Dendritic cell treated with granulocyte-macrophage colony-stimulating factor and Interleukin-4, amounts not matched to agents 40 ng/mL and 50 ng/mL, for 4 days (primary cell): ENCODE results near the gene CALB2.
"Not testable (repeated sequence)": the region's sequence is repeated elsewhere in the genome, so short reads cannot be mapped to it uniquely, and the experiment has no call there.

Source experiments
- H3K27ac Mint-ChIP-seq: one replicate; pipeline ENCODE4 v1.8.0; 2022; ENCODE audit warnings: mild to moderate bottlenecking, mixed read lengths
- H3K27me3 Mint-ChIP-seq: one replicate; pipeline ENCODE4 v1.8.0; 2022; ENCODE audit warnings: mild to moderate bottlenecking, mixed read lengths
- H3K36me3 Mint-ChIP-seq: one replicate; pipeline ENCODE4 v1.8.0; 2022; ENCODE audit warnings: low read depth, mixed read lengths
- H3K4me1 Mint-ChIP-seq: one replicate; pipeline ENCODE4 v1.8.0; 2022; ENCODE audit warnings: low read depth, mixed read lengths
- H3K4me3 Mint-ChIP-seq: one replicate; pipeline ENCODE4 v1.8.0; 2022; ENCODE audit warnings: mild to moderate bottlenecking, moderate library complexity, mixed read lengths
- H3K9me3 Mint-ChIP-seq: one replicate; pipeline ENCODE4 v1.8.0; 2022; ENCODE audit warnings: mixed read lengths
- intact Hi-C: fragments of 100-400 bp; cut with micrococcal nuclease; formaldehyde crosslinking; loops from one replicate; pipeline ENCODE4 v1.15.0; 2022

Gene CALB2

GRCh38 chr16:71344315-71344905, 14.1 kb upstream of the CALB2 start:
- H3K27me3 Mint-ChIP-seq: peaks cover 3% of the 10 kb centered on the region
- H3K27ac Mint-ChIP-seq: no peak overlapping the region
- H3K4me1 Mint-ChIP-seq: no peaks in the 10 kb centered on the region
- H3K36me3 Mint-ChIP-seq: no peaks in the 10 kb centered on the region
- intact Hi-C loops: no loop called here
- H3K9me3 Mint-ChIP-seq: no peaks in the 10 kb centered on the region
- H3K4me3 Mint-ChIP-seq: no peak overlapping the region

DNA sequence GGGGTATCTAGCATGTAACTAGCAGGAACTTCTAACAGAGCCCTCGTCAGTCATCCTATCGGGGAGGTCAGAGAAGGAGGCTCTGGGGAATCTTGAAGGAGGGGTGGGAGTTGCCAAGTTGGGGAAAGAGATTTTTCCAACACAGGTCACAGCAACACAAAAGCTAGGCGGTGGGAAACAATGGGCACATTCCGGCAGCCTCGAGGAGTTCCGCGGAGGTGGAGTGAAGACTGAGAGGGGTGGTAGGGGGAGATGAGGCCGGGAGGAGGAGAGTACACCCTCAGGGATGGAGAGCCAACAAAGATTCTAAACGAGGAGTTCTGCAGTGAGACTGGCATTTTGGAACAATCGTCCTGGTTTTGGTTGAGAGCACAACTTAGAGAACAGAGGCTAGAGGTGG, 13.5 kb upstream of the CALB2 start:
- H3K27me3 Mint-ChIP-seq: peaks cover 3% of the 10 kb centered on the region
- H3K27ac Mint-ChIP-seq: no peak overlapping the region
- no peak overlapping the region for H3K4me3 Mint-ChIP-seq
- no peaks in the 10 kb centered on the region for H3K9me3 Mint-ChIP-seq
- intact Hi-C loops: no loop called here
- H3K4me1 Mint-ChIP-seq: no peaks in the 10 kb centered on the region
- H3K36me3 Mint-ChIP-seq: no peaks in the 10 kb centered on the region

DNA sequence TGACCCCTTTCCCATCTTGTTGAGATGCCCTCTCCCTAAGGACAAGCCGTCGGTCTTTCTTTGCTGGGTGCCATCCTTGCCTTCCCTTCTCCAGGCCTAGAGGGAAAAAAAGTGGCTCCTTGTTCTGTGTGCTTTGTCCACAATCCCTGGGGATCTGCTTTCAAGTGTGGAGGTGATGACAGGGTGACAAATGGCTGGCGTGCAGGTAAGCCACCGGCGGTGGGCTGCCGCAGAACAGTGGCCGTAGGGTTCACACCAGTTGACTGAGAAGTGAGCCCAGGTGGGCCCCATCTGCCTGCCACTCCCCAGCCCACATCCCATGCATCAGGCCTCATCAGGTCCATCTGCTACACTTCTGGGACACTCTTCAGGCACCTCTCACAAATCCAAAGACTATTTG, 11.4 kb upstream of the CALB2 start:
- no peak overlapping the region for H3K4me3 Mint-ChIP-seq
- H3K27ac Mint-ChIP-seq: no peak overlapping the region
- H3K27me3 Mint-ChIP-seq: peaks cover 5% of the 10 kb centered on the region
- no peaks in the 10 kb centered on the region for H3K36me3 Mint-ChIP-seq
- intact Hi-C loops: no loop called here
- H3K4me1 Mint-ChIP-seq: no peaks in the 10 kb centered on the region
- no peaks in the 10 kb centered on the region for H3K9me3 Mint-ChIP-seq

DNA sequence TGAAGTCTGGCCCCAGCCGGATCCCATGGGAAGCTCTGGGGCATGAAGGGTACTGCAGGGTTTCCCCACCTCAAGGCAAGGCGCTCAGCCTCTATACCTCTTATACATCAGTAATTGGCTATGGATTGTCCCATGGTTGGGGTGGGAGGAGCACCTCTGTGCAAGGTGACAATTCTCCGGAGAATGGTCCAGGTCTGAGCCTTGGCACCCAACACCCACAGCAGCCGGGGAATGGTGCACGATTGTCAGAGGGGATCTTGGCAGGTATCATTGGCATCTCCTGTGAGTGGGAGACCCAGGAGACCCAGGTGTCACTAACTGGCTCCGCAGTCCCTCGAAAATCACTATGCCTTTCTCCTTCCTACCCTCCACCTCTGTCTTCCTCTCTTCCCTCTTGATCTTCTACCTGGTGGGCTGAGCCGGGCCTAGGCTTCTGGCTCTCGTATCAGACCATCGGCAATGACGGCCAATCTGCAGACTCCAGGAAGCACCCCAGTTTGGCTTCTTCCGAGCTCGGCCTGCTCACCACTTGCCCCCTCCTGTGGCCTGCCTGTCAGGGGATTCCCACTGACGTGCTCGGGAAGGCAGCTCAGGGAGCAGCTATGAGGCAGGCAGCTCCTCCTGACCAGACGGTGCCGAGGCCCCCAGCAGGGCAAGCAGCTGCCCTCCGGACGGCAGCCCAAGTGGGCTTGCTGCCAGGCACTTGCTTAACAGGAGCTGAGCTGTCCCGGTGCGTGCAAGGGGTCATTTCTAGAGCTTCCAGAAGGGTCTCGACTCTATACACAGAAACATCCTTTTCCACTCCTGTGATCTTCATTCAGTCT, 10.0 kb upstream of the CALB2 start:
- no peak overlapping the region for H3K27ac Mint-ChIP-seq
- intact Hi-C loops: no loop called here

GRCh38 chr16:71350821-71351557, 7.5 kb upstream of the CALB2 start:
- Mint-ChIP-seq H3K4me1 (no peaks in the 10 kb centered on the region), H3K9me3 (no peaks in the 10 kb centered on the region), H3K27me3 (peaks cover 4% of the 10 kb centered on the region), H3K4me3 (no peak overlapping the region), H3K36me3 (no peaks in the 10 kb centered on the region), H3K27ac (no peak overlapping the region)
- intact Hi-C loops: no loop called here

More for the DNA sequence above, 10.0 kb upstream of the CALB2 start:
- Mint-ChIP-seq H3K4me3 (no peak overlapping the region), H3K27me3 (peaks cover 5% of the 10 kb centered on the region), H3K9me3 (no peaks in the 10 kb centered on the region), H3K4me1 (no peaks in the 10 kb centered on the region), H3K36me3 (no peaks in the 10 kb centered on the region)

DNA sequence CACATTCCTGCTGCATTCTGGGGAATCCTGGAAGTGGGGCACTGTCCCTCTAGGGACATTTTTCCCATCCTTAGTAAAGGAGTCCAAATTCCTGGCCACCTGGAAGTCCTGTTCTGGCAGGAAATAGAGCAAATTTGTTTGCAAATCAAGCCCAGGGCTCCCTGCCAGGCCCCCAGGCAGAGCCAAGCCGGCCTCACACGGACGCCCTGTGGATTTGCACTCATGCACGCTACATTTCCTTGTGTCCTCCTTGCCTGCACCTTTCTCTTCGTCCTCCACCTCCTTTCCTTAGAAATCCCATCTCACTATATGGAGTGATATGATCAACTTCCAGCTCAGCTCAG, 7.0 kb upstream of the CALB2 start:
- no peaks in the 10 kb centered on the region for H3K36me3 Mint-ChIP-seq
- no peak overlapping the region for H3K4me3 Mint-ChIP-seq
- H3K9me3 Mint-ChIP-seq: no peaks in the 10 kb centered on the region
- no peak overlapping the region for H3K27ac Mint-ChIP-seq
- intact Hi-C loops: no loop called here
- H3K4me1 Mint-ChIP-seq: no peaks in the 10 kb centered on the region
- H3K27me3 Mint-ChIP-seq: peaks cover 4% of the 10 kb centered on the region

DNA sequence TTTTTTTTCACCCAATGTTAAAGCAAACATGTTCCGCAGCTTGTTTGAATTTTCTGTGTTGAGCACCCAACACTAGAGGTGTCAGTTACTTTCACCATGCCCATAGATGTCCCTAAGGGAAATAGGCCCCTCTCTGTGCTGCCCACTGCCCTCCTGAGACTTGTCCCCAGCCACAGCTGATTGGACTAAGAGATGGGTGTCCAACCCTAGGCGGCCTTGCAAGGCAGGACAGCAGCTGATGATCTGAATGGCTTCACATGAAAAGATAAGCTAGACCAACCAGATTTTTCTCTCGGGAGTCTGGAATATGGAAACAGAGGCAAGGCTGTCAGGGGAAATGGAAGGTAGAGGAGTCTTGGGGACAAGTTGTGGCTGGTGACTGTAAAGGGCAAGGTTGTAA, 6.1 kb upstream of the CALB2 start:
- H3K9me3 Mint-ChIP-seq: no peaks in the 10 kb centered on the region
- H3K4me3 Mint-ChIP-seq: no peak overlapping the region
- intact Hi-C loops: no loop called here
- peaks cover 6% of the 10 kb centered on the region for H3K27me3 Mint-ChIP-seq
- no peaks in the 10 kb centered on the region for H3K36me3 Mint-ChIP-seq
- no peak overlapping the region for H3K27ac Mint-ChIP-seq
- no peaks in the 10 kb centered on the region for H3K4me1 Mint-ChIP-seq

GRCh38 chr16:71352963-71353460, 5.5 kb upstream of the CALB2 start:
- H3K27me3 Mint-ChIP-seq: peaks cover 12% of the 10 kb centered on the region
- H3K4me1 Mint-ChIP-seq: no peaks in the 10 kb centered on the region
- H3K27ac Mint-ChIP-seq: no peak overlapping the region
- no peaks in the 10 kb centered on the region for H3K36me3 Mint-ChIP-seq
- no peaks in the 10 kb centered on the region for H3K9me3 Mint-ChIP-seq
- intact Hi-C loops: no loop called here
- no peak overlapping the region for H3K4me3 Mint-ChIP-seq

GRCh38 chr16:71353736-71354135, 4.8 kb upstream of the CALB2 start:
- H3K4me1 Mint-ChIP-seq: no peaks in the 10 kb centered on the region
- H3K36me3 Mint-ChIP-seq: no peaks in the 10 kb centered on the region
- intact Hi-C loops: no loop called here
- H3K9me3 Mint-ChIP-seq: no peaks in the 10 kb centered on the region
- H3K4me3 Mint-ChIP-seq: no peak overlapping the region
- H3K27me3 Mint-ChIP-seq: peaks cover 17% of the 10 kb centered on the region
- H3K27ac Mint-ChIP-seq: no peak overlapping the region

DNA sequence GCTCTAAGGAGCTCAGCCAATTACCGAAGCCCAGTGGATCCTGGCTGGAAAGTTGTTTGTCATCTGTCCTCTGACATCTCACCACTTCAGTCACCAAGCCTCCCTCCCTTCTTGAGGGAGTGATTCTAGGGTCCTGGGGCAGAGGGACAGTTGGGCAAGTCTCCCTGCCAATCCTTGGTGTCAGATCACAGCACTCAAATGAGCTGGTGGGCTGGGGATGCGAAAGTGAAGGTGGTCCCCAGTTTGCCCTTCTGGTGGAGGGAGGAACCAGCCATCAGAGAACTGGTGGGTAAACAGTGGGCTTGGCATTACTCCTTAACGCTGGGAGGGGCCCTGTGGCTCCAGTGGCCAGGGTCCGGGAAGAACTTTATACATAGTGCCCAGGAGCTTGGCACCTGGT, 4.4 kb upstream of the CALB2 start:
- no peaks in the 10 kb centered on the region for H3K9me3 Mint-ChIP-seq
- intact Hi-C loops: no loop called here
- H3K4me3 Mint-ChIP-seq: no peak overlapping the region

DNA sequence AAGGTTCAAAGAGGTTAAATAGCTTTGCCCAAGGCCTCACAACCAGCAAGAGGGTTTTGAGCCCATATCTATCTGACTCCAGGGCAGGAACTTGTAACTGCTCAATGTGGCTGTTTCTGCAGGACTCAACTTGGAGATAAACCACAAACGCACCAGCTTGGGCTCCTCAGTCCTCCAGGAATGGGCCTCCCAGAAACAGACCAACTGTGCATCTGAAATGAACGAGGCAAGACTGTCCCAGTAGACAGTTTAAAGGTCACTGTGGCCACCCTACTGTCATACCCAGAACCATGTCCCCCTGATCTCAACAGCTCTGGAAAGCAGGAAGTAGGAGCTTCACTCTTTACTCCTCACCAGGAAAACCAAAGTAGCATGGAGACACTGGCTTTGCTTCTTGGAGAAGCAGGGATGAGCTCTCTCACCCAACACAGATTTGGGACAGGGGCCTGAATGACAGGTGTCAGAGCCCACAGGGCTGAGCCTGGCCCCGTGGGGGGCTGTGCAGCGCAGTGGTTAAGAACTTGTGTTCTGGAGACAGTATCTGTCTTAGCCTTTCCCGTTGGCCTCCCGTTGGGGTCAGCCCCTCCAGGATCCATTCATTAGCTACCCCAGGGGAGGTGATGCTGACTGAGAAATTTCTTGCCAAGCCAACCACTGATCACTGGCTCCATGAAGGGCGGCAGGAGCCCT, 2.3 kb upstream of the CALB2 start:
- no peaks in the 10 kb centered on the region for H3K4me1 Mint-ChIP-seq
- peaks cover 24% of the 10 kb centered on the region for H3K27me3 Mint-ChIP-seq
- no peak overlapping the region for H3K27ac Mint-ChIP-seq
- intact Hi-C loops: no loop called here
- H3K36me3 Mint-ChIP-seq: no peaks in the 10 kb centered on the region
- H3K9me3 Mint-ChIP-seq: no peaks in the 10 kb centered on the region
- no peak overlapping the region for H3K4me3 Mint-ChIP-seq

More for the DNA sequence above, 4.4 kb upstream of the CALB2 start:
- H3K27ac Mint-ChIP-seq: no peak overlapping the region
- H3K27me3 Mint-ChIP-seq: peaks cover 17% of the 10 kb centered on the region
- H3K4me1 Mint-ChIP-seq: no peaks in the 10 kb centered on the region
- H3K36me3 Mint-ChIP-seq: no peaks in the 10 kb centered on the region

- intact Hi-C loops, H3K4me3 Mint-ChIP-seq, H3K4me1 Mint-ChIP-seq, H3K36me3 Mint-ChIP-seq, H3K9me3 Mint-ChIP-seq, H3K27ac Mint-ChIP-seq: not testable (repeated sequence)
- H3K27me3 Mint-ChIP-seq: peaks cover 24% of the 10 kb centered on the region
Measured at GRCh38 chr16:71356936-71357335, 1.6 kb upstream of the CALB2 start.

- Mint-ChIP-seq H3K9me3 (no peaks in the 10 kb centered on the region), H3K27ac (no peak overlapping the region), H3K4me3 (no peak overlapping the region), H3K4me1 (no peaks in the 10 kb centered on the region), H3K36me3 (no peaks in the 10 kb centered on the region), H3K27me3 (peaks cover 24% of the 10 kb centered on the region)
- intact Hi-C loops: loop anchor here (1.0 kb wide), 1 partner anchor 142 kb away; no protein-coding TSS in a partner anchor
Measured at GRCh38 chr16:71357681-71358080, 842 bp upstream of the CALB2 start.

DNA sequence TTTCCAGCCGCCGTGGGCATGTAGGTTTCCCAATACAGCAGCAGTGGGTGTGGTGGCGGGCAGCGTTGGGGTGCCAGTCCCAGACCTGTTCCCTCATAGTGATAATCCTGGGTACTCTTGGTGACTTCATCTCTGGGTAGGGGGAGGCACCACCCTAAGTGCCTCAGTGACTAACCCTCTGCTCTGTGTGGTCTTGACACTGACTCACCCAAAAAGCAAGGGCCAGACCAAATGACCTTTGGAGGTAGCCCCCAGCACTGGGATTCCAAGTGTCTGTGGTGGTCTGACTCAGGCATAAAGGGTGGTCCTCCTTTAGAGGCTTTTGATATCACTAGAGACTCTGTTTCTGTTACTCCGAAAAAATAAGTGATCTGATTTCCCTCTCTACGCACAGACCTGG, 908 bp downstream of the CALB2 start:
- intact Hi-C loops: no loop called here
- no peaks in the 10 kb centered on the region for H3K9me3 Mint-ChIP-seq
- no peaks in the 10 kb centered on the region for H3K36me3 Mint-ChIP-seq
- no peak overlapping the region for H3K4me3 Mint-ChIP-seq
- H3K27me3 Mint-ChIP-seq: peaks cover 24% of the 10 kb centered on the region
- H3K4me1 Mint-ChIP-seq: no peaks in the 10 kb centered on the region
- H3K27ac Mint-ChIP-seq: no peak overlapping the region
